K562 (cell line): Measurements from ENCODE around the gene DLGAP1.

Experiments used
- ARID2 ChIP-seq: fragments of 450-650 bp; IDR thresholded peaks from 2 replicates; pipeline ENCODE4 v1.6.1; 2017; ENCODE audit warnings: antibody characterized with exemption, mild to moderate bottlenecking
- CC2D1A ChIP-seq: fragments of 450-650 bp; IDR thresholded peaks from 2 replicates; pipeline ENCODE4 v1.6.1; 2017; ENCODE audit warnings: mild to moderate bottlenecking
- NR4A1 ChIP-seq, 2 experiments: fragments of 250-450 bp in 1 of 2; fragments of 450-650 bp in 1 of 2; sonication (Bioruptor Pico) in 1 of 2; IDR thresholded peaks; 2 replicates each; pipeline versions ENCODE4 v1.4.0 to v1.6.1; 2016 to 2020; ENCODE audit warnings: mild to moderate bottlenecking in 2 of 2, missing compliant biosample characterization in 1 of 2, missing genetic modification characterization in 1 of 2, moderate library complexity in 1 of 2
- POLR2A ChIP-seq: fragments of 450-650 bp; conservative IDR thresholded peaks from 2 replicates; pipeline ENCODE4 v1.6.1; 2016
- RAD21 ChIP-seq, 2 experiments: fragments of 250-450 bp in 1 of 2; fragments of 450-650 bp in 1 of 2; sonication (Bioruptor Pico) in 1 of 2; formaldehyde crosslinking in 1 of 2; IDR thresholded peaks in 1 of 2; conservative IDR thresholded peaks in 1 of 2; 2 replicates each; pipeline versions ENCODE4 v1.4.0 to v1.8.0; 2020 to 2022; ENCODE audit warnings: mild to moderate bottlenecking in 2 of 2, moderate library complexity in 1 of 2
- SMARCC2 ChIP-seq: fragments of 450-650 bp; IDR thresholded peaks from 2 replicates; pipeline ENCODE4 v1.6.1; 2017; ENCODE audit warnings: antibody characterized with exemption, moderate library complexity, mild to moderate bottlenecking, low read depth
- SP2 ChIP-seq: IDR thresholded peaks from 2 replicates; pipeline ENCODE4 v1.6.1; 2011; ENCODE audit warnings: mild to moderate bottlenecking, low read depth, low read length, moderate library complexity; ENCODE audit not compliant: poor library complexity, severe bottlenecking; ENCODE audit errors: extremely low read depth
- TFAP4 ChIP-seq: sonication (generic); formaldehyde crosslinking; IDR thresholded peaks from 2 replicates; pipeline ENCODE4 v1.8.0; 2022; ENCODE audit warnings: missing genetic modification reagents, mild to moderate bottlenecking, moderate library complexity, borderline replicate concordance
- ZBED1 ChIP-seq: IDR thresholded peaks from 2 replicates; pipeline ENCODE4 v1.6.1; 2014
- ZNF263 ChIP-seq: sonication (generic); formaldehyde crosslinking; IDR thresholded peaks from 2 replicates; pipeline ENCODE4 v1.8.0; 2022; ENCODE audit warnings: mild to moderate bottlenecking, missing genetic modification reagents, borderline replicate concordance
- TF ChIP-seq, protein P1 (sequence below): fragments of 450-650 bp; IDR thresholded peaks from 2 replicates; pipeline ENCODE4 v1.6.1; 2016; ENCODE audit warnings: borderline replicate concordance
- TF ChIP-seq, protein P2 (sequence below), 2 experiments: fragments of 450-650 bp in 1 of 2; sonication (generic) in 1 of 2; formaldehyde crosslinking in 1 of 2; IDR thresholded peaks in 1 of 2; conservative IDR thresholded peaks in 1 of 2; 2 replicates each; pipeline versions ENCODE4 v1.6.1 to v1.8.1; 2016 to 2023; ENCODE audit warnings: mild to moderate bottlenecking in 2 of 2, moderate library complexity in 2 of 2, inconsistent platforms in 1 of 2, missing genetic modification reagents in 1 of 2
- TF ChIP-seq, protein P3 (sequence below), 3 experiments: IDR thresholded peaks in 2 of 3; conservative IDR thresholded peaks in 1 of 3; 2 replicates each; pipeline ENCODE4 v1.5.1; 2011 to 2012; ENCODE audit warnings: low read length in 3 of 3, mild to moderate bottlenecking in 3 of 3, control low read depth in 2 of 3, improper control_type of control experiment in 1 of 3, inconsistent platforms in 1 of 3, low read depth in 1 of 3, mixed read lengths in 1 of 3, moderate library complexity in 1 of 3; ENCODE audit not compliant: insufficient read depth in 2 of 3

GRCh38 chr18:4430836-4431235 is 24.3 kb downstream of the DLGAP1 start:
- no peak for TF ChIP-seq TFAP4 (CRISPR knock-in tag)
- no peak for TF ChIP-seq CC2D1A
- no peak for TF ChIP-seq POLR2A
- TF ChIP-seq, protein P1, sequence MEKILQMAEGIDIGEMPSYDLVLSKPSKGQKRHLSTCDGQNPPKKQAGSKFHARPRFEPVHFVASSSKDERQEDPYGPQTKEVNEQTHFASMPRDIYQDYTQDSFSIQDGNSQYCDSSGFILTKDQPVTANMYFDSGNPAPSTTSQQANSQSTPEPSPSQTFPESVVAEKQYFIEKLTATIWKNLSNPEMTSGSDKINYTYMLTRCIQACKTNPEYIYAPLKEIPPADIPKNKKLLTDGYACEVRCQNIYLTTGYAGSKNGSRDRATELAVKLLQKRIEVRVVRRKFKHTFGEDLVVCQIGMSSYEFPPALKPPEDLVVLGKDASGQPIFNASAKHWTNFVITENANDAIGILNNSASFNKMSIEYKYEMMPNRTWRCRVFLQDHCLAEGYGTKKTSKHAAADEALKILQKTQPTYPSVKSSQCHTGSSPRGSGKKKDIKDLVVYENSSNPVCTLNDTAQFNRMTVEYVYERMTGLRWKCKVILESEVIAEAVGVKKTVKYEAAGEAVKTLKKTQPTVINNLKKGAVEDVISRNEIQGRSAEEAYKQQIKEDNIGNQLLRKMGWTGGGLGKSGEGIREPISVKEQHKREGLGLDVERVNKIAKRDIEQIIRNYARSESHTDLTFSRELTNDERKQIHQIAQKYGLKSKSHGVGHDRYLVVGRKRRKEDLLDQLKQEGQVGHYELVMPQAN = no peak
- no peak for TF ChIP-seq SMARCC2
- no peak for TF ChIP-seq RAD21 (CRISPR knock-in tag; conservative IDR thresholded peaks at IDR 0.05 in 1 of 2, IDR thresholded peaks at IDR 0.05 in 1 of 2)
- no peak for TF ChIP-seq ZNF263 (CRISPR knock-in tag)
- no peak for TF ChIP-seq ARID2
- no peak for TF ChIP-seq ZBED1
- TF ChIP-seq, protein P2, sequence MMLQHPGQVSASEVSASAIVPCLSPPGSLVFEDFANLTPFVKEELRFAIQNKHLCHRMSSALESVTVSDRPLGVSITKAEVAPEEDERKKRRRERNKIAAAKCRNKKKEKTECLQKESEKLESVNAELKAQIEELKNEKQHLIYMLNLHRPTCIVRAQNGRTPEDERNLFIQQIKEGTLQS (IDR thresholded peaks at IDR 0.05) = no peak
- TF ChIP-seq, protein P2 (CRISPR knock-in tag; conservative IDR thresholded peaks at IDR 0.05) = no peak
- TF ChIP-seq, protein P3, sequence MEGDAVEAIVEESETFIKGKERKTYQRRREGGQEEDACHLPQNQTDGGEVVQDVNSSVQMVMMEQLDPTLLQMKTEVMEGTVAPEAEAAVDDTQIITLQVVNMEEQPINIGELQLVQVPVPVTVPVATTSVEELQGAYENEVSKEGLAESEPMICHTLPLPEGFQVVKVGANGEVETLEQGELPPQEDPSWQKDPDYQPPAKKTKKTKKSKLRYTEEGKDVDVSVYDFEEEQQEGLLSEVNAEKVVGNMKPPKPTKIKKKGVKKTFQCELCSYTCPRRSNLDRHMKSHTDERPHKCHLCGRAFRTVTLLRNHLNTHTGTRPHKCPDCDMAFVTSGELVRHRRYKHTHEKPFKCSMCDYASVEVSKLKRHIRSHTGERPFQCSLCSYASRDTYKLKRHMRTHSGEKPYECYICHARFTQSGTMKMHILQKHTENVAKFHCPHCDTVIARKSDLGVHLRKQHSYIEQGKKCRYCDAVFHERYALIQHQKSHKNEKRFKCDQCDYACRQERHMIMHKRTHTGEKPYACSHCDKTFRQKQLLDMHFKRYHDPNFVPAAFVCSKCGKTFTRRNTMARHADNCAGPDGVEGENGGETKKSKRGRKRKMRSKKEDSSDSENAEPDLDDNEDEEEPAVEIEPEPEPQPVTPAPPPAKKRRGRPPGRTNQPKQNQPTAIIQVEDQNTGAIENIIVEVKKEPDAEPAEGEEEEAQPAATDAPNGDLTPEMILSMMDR (IDR thresholded peaks at IDR 0.05 in 2 of 3, conservative IDR thresholded peaks at IDR 0.05 in 1 of 3; ENCODE audit: insufficient read depth in 2 of 3, low read depth in 1 of 3, low read length in 3 of 3) = no peak
- no peak for TF ChIP-seq SP2
- no peak for TF ChIP-seq NR4A1 (CRISPR knock-in tag; IDR thresholded peaks at IDR 0.05)
- no peak for TF ChIP-seq NR4A1 (tag; IDR thresholded peaks at IDR 0.05)
